Hepatocyte (in vitro differentiated cells): ENCODE results near the gene CDC45. TPM values are rescaled to one million over a fixed set of nuclear protein-coding genes. Genes with fewer than 3 reads are reported as not detected.

Source experiments
- DNase-seq: peaks from one replicate; pipeline ENCODE4 v3.0.0-alpha.2; 2016; ENCODE audit warnings: low spot score
- H2AFZ ChIP-seq: fragments of 200-600 bp; sonication (generic); 2 replicates; pipeline ENCODE4 v1.6.0; 2016; ENCODE audit warnings: antibody characterized with exemption, mild to moderate bottlenecking
- H3K27ac ChIP-seq: fragments of 200-600 bp; sonication (generic); 2 replicates; pipeline ENCODE4 v1.5.1; 2016; ENCODE audit warnings: mild to moderate bottlenecking
- H3K27me3 ChIP-seq: fragments of 200-600 bp; sonication (generic); 2 replicates; pipeline ENCODE4 v1.6.1; 2016
- H3K36me3 ChIP-seq: fragments of 200-600 bp; sonication (generic); replicated peaks from 2 replicates; pipeline ENCODE4 v1.5.1; 2016; ENCODE audit warnings: low read depth; ENCODE audit not compliant: insufficient read depth
- H3K4me1 ChIP-seq: fragments of 200-600 bp; sonication (generic); 2 replicates; pipeline ENCODE4 v1.5.1; 2016; ENCODE audit warnings: mild to moderate bottlenecking, moderate library complexity; ENCODE audit not compliant: insufficient read depth
- H3K4me2 ChIP-seq: fragments of 200-600 bp; sonication (generic); 2 replicates; pipeline ENCODE4 v1.6.0; 2016
- H3K4me3 ChIP-seq: fragments of 200-600 bp; sonication (generic); 2 replicates; pipeline ENCODE4 v1.5.1; 2016; ENCODE audit warnings: mild to moderate bottlenecking
- H3K79me2 ChIP-seq: fragments of 200-600 bp; sonication (generic); 2 replicates; pipeline ENCODE4 v1.6.0; 2017; ENCODE audit warnings: mild to moderate bottlenecking
- H3K9me2 ChIP-seq: fragments of 200-600 bp; sonication (generic); replicated peaks from 2 replicates; pipeline ENCODE4 v1.6.0; 2017; ENCODE audit warnings: mild to moderate bottlenecking; ENCODE audit not compliant: insufficient read depth
- H3K9me3 ChIP-seq: fragments of 200-600 bp; sonication (generic); 2 replicates; pipeline ENCODE4 v1.5.1; 2016; ENCODE audit warnings: low read depth, mild to moderate bottlenecking
- H4K20me1 ChIP-seq: fragments of 200-600 bp; sonication (generic); 2 replicates; pipeline ENCODE4 v1.6.0; 2016; ENCODE audit warnings: mild to moderate bottlenecking; ENCODE audit not compliant: insufficient read depth, poor library complexity, severe bottlenecking
- CTCF ChIP-seq: fragments of 200-600 bp; sonication (generic); IDR thresholded peaks from 2 replicates; pipeline ENCODE4 v1.5.1; 2016; ENCODE audit warnings: antibody characterized with exemption, mild to moderate bottlenecking; ENCODE audit not compliant: poor library complexity
- EZH2 ChIP-seq: fragments of 200-600 bp; sonication (generic); IDR thresholded peaks from 2 replicates; pipeline ENCODE4 v1.6.1; 2016; ENCODE audit warnings: antibody characterized with exemption, mild to moderate bottlenecking, borderline replicate concordance
- EZH2phosphoT487 ChIP-seq: fragments of 200-600 bp; sonication (generic); IDR thresholded peaks from one replicate; pipeline ENCODE4 v1.6.1; 2018; ENCODE audit warnings: antibody characterized with exemption, mild to moderate bottlenecking, low read depth, moderate library complexity; ENCODE audit not compliant: unreplicated experiment, severe bottlenecking
- WGBS: methylation state at CpG from one replicate; pipeline ENCODE4 v1.1.6; 2016; ENCODE audit warnings: low lambda C conversion rate; ENCODE audit errors: missing lambda C conversion rate; 5-methylcytosine and 5-hydroxymethylcytosine counted together
- polyA plus RNA-seq: library from polyadenylated mRNA; unstranded; fragments of >200 nt; fragmentation: Nextera tagmentation; extraction: Ambion mirVana; gene quantifications from 2 replicates; pipeline ENCODE4 v1.2.1, GENCODE V29; 2016
- total RNA-seq: library from RNA; depleted of rRNA; stranded (reverse); fragments of >200 nt; gene quantifications from 2 replicates; pipeline ENCODE4 v1.2.3, GENCODE V29; 2014

Gene CDC45
- total and polyA plus RNA-seq, 2 experiments from 2014 or later = 3.5 to 6.5 TPM

- H2AFZ ChIP-seq = peak within 1 kb of the TSS; percentile 87
- H3K79me2 ChIP-seq = peaks cover 57% of the 10 kb centered on the region
- no peaks in the 10 kb centered on the region for H3K36me3 ChIP-seq
- no peak for TF ChIP-seq CTCF
- no peak for TF ChIP-seq EZH2phosphoT487
- TF ChIP-seq EZH2 = no peak
- no peaks in the 10 kb centered on the region for H3K9me2 ChIP-seq
- peak within 1 kb of the TSS; percentile 97 for H3K4me2 ChIP-seq
- peak; percentile 87 for DNase-seq
- peak within 1 kb of the TSS; percentile 93 for H3K4me3 ChIP-seq
- H3K27me3 ChIP-seq = no peaks in the 10 kb centered on the region
- under 1% methylated on average over 32 of the region's 66 CpGs for WGBS
- H4K20me1 ChIP-seq = peaks cover 19% of the 10 kb centered on the region
- H3K27ac ChIP-seq = peak within 1 kb of the TSS; percentile 99
- no peaks in the 10 kb centered on the region for H3K9me3 ChIP-seq
- H3K4me1 ChIP-seq = peaks cover 18% of the 10 kb centered on the region
Measured at GRCh38 chr22:19431649-19432132, 48.0 kb upstream of the CDC45 start, which contains the start of gene HIRA. Gene HIRA (minus strand): TSS chr22:19431733. CDS start chr22:19431476, 257 bp downstream.

- Histone ChIP-seq H3K36me3 (no peaks in the 10 kb centered on the region), H3K27ac (peak within 1 kb of the TSS; percentile 99), H2AFZ (peak within 1 kb of the TSS; percentile 87), H3K4me1 (peaks cover 18% of the 10 kb centered on the region), H3K9me3 (no peaks in the 10 kb centered on the region), H3K4me2 (peak within 1 kb of the TSS; percentile 97), H3K27me3 (no peaks in the 10 kb centered on the region), H4K20me1 (peaks cover 13% of the 10 kb centered on the region), H3K9me2 (no peaks in the 10 kb centered on the region), H3K79me2 (peaks cover 51% of the 10 kb centered on the region), H3K4me3 (peak within 1 kb of the TSS; percentile 93)
- WGBS = 1% methylated on average over 61 of the region's 74 CpGs
- TF ChIP-seq EZH2phosphoT487 (no peak), CTCF (no peak), EZH2 (no peak)
- DNase-seq = peak; percentile 98
Measured at GRCh38 chr22:19432133-19432851, 47.4 kb upstream of the CDC45 start, which contains the start of gene MRPL40. Gene MRPL40 (plus strand): TSS chr22:19432545. CDS start chr22:19432555, 10 bp downstream.

GRCh38 chr22:19434401-19434800, 45.3 kb upstream of the CDC45 start:
- Histone ChIP-seq H3K27ac (no peak overlapping the region), H3K9me3 (no peaks in the 10 kb centered on the region), H3K27me3 (no peaks in the 10 kb centered on the region), H3K9me2 (no peaks in the 10 kb centered on the region), H3K79me2 (peaks cover 39% of the 10 kb centered on the region), H3K4me1 (peaks cover 14% of the 10 kb centered on the region), H2AFZ (no peak overlapping the region), H3K4me3 (no peak overlapping the region), H4K20me1 (peaks cover 3% of the 10 kb centered on the region), H3K4me2 (no peak overlapping the region), H3K36me3 (no peaks in the 10 kb centered on the region)
- no peak for DNase-seq
- 96% methylated on average over 7 of the region's 7 CpGs for WGBS
- TF ChIP-seq EZH2 (no peak), EZH2phosphoT487 (no peak), CTCF (no peak)
